22Rv1 (cell line): ENCODE measurements around the gene ZNF578.
"Not testable (repeated sequence)": the region's sequence is repeated elsewhere in the genome, so short reads cannot be mapped to it uniquely, and the experiment has no call there.

Experiments
- CTCF ChIP-seq: fragments of 450-650 bp; IDR thresholded peaks from 2 replicates; pipeline ENCODE4 v1.5.1; 2017; ENCODE audit warnings: mild to moderate bottlenecking
- ZFX ChIP-seq: fragments of 450-650 bp; IDR thresholded peaks from 2 replicates; pipeline ENCODE4 v1.6.1; 2017; ENCODE audit warnings: antibody characterized with exemption, borderline replicate concordance

- TF ChIP-seq CTCF, ZFX: not testable (repeated sequence)
Observed at GRCh38 chr19:52500991-52501390, 47.6 kb downstream of the ZNF578 start.
